NCI-H748 treated with DMSO at 0.1 percent for 48 hours (cell line): Measurements from ENCODE around the gene CASTOR1.
A peak's percentile ranks its signal among the peaks of the same experiment; 100 is the strongest.

ENCODE experiments used
- DNase-seq: peaks from one replicate; lab custom pipeline; 2025; lab: John Stamatoyannopoulos, UW

CASTOR1 gene

GRCh38 chr22:30262917-30263741, 26.2 kb downstream of the CASTOR1 start:
- DNase-seq, result peak; percentile 3

GRCh38 chr22:30262112-30262511, 27.2 kb downstream of the CASTOR1 start:
- no peak for DNase-seq

GRCh38 chr22:30261134-30261533, 28.2 kb downstream of the CASTOR1 start:
- DNase-seq, result no peak

GRCh38 chr22:30260682-30261081, 28.6 kb downstream of the CASTOR1 start:
- DNase-seq, result no peak

GRCh38 chr22:30260276-30260675, 29.0 kb downstream of the CASTOR1 start:
- no peak for DNase-seq

- no peak for DNase-seq
Observed at GRCh38 chr22:30254314-30254713, 35.0 kb downstream of the CASTOR1 start.

- DNase-seq, result no peak
Observed at GRCh38 chr22:30253205-30253852, 36.0 kb downstream of the CASTOR1 start.

GRCh38 chr22:30252411-30253204, 36.7 kb downstream of the CASTOR1 start:
- DNase-seq, result no peak

- DNase-seq, result no peak
Observed at GRCh38 chr22:30251711-30252110, 37.6 kb downstream of the CASTOR1 start.

GRCh38 chr22:30250661-30251267, 38.5 kb downstream of the CASTOR1 start:
- DNase-seq, result no peak

- no peak for DNase-seq
Observed at GRCh38 chr22:30250039-30250565, 39.2 kb downstream of the CASTOR1 start.

- DNase-seq, result no peak
Observed at GRCh38 chr22:30249049-30250038, 40.0 kb downstream of the CASTOR1 start.

GRCh38 chr22:30248484-30248883, 40.8 kb downstream of the CASTOR1 start:
- DNase-seq, result no peak

GRCh38 chr22:30247974-30248373, 41.3 kb downstream of the CASTOR1 start:
- no peak for DNase-seq

GRCh38 chr22:30247561-30247960, 41.7 kb downstream of the CASTOR1 start:
- no peak for DNase-seq

GRCh38 chr22:30246814-30247376, 42.4 kb downstream of the CASTOR1 start:
- no peak for DNase-seq

GRCh38 chr22:30245985-30246813, 43.1 kb downstream of the CASTOR1 start, which contains the start of gene LIF:
Gene LIF (minus strand): TSS chr22:30246759. CDS start chr22:30246695, 64 bp downstream.
- DNase-seq, result no peak

GRCh38 chr22:30245181-30245984, 43.9 kb downstream of the CASTOR1 start:
- no peak for DNase-seq
